Activated CD4-positive, CD25-positive, alpha-beta regulatory T cell treated with anti-CD3 and anti-CD28 coated beads, Interleukin-2, amount 50 U/mL, for 72 hours (primary cell): ENCODE measurements around the gene TPRG1L.

ENCODE experiments used
- DNase-seq: peaks from one replicate; pipeline ENCODE4 v3.0.0; 2021

Gene TPRG1L

DNA sequence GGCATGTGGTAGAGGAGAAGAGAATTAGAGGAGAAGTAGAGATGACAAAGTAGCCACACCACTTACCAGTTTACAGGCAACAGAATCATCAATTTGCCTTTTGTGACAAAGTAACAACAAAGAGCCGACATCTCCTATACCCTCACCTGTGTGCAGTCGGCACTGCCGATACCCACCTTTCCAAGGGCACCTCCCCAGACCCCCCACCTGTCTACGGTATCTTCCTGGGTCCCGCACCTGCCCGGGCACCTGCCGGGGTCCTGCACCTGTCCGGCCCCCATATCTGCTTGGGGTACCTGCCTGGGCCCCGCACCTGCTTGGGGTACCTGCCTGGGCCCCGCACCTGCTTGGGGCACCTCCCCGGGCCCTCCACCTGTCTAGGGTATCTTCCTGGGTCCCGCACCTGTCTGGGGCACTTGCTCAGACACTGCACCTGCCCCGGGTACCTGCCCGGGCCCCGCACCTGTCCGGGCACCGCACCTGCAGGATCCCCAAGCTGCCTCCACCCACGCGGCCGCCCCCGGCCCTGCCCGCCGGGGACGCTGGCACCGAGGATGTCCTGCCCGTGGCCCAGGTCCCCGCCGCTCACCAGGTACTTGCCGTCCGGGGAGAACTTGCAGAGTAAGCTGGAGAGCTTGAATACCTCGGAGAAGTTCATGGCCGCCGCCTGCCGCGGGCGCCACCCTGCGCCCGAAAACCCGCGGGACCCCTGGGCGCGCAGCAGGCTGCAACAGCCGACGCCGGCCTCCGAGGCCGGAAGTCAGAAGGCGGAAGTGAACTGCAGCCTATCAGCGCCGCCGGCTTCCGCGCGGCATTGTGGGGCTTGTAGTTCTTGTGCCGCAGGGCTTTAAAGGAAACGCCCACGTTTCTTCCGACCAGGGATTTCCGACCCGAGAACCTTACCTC is 24.8 kb downstream of the TPRG1L start, which contains the start of gene WRAP73:
Gene WRAP73, minus strand, starts transcription at position 762 of the 906 bp plus-strand sequence. Its CDS starts 104 bp downstream, at position 658.
- DNase-seq, result peak; percentile 87

DNA sequence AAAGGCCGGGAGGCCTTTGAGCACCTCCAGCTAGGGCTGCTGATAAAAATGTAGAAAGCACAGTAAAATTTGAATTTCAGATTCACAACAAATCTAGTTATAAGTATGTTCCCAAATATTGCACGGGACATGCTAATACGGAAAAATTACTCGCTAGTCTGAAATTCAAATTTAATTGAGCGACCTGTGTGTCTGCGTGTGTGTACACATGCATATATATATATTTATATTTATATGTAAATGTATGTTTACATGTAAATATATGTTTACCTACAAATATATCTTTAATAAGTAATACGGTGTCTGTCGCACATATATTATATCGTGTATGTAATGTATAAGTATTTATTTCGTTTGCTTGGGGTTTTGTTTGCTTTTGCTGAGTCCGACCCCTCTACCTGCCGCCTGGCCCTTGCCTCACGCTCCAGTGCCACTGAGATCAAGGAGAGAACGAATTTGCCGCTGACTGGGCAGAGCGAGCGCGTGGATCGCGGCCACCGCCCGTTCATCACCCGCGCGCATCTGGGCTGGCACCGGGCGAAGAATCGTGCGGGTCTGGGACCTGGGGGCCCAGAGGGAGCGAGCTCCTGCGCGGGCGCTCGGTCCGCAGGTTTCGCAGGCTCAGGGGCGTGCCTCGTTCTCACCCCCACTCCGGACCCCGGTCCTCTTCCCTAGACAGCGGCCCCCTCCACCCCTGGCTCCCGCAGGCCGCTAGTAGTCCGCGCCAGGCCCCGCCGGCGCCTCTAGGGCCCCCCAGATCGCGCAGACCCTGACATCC is 25.6 kb downstream of the TPRG1L start:
- no peak for DNase-seq

DNA sequence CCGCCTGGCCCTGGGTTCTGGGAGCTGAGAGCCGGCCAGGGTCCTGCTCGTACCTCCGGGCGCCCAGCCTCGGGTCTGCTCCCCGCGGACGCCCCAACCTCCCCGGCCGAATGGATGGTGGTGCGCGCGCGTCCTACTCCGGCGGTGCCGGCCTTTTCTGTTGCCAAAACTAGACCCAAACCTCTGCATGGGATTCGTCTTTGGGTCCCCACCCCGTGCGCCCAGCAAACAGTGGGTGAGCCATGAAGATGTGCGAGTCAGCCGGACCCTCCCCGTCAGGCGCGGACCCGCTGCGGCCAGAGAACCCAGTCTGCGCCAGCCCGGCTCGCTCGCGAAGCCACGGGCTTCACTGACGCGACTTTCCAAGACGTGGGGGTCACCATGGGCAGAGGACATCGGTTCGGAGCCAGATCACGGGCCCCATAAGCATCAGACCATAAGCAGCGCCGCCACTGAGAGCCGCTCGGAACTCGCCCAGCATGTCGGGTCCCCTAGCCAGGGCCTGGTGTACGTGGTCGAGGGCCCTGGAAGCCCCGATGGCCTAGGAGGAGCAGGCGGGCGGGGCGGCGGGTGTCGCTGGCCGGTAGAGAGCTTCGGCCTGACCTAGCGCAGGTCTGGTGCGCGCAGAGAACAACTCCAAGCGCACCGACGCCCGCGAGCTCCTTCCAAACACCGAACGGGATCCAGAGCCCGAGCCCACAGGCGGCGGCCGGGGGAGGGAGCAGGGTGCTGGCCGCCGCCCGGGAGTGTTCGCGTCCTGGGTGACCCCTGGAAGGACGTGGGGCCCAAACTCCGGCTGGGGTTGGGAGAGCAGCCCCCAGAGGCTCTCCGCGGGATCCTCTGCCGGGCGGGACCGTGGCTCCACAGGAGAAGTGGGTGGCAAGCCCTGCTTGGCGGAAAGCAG is 26.5 kb downstream of the TPRG1L start:
- no peak for DNase-seq

DNA sequence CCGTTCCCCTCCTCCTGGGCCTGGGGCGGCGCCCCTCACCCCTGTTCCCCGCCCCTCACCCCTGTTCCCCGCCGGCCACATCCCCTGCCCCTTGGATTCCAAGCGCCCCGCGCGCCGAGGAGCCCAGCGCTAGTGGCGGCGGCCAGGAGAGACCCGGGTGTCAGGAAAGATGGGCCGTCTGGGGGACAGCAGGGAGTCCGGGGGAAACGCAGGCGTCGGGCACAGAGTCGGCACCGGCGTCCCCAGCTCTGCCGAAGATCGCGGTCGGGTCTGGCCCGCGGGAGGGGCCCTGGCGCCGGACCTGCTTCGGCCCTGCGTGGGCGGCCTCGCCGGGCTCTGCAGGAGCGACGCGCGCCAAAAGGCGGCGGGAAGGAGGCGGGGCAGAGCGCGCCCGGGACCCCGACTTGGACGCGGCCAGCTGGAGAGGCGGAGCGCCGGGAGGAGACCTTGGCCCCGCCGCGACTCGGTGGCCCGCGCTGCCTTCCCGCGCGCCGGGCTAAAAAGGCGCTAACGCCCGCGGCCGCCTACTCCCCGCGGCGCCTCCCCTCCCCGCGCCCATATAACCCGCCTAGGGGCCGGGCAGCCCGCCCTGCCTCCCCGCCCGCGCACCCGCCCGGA is 27.2 kb downstream of the TPRG1L start, which contains the start of gene TP73:
Gene TP73, plus strand, starts transcription at position 587 of the 618 bp plus-strand sequence. CDS start 29,850 bp downstream, outside the sequence.
- DNase-seq, result no peak

DNA sequence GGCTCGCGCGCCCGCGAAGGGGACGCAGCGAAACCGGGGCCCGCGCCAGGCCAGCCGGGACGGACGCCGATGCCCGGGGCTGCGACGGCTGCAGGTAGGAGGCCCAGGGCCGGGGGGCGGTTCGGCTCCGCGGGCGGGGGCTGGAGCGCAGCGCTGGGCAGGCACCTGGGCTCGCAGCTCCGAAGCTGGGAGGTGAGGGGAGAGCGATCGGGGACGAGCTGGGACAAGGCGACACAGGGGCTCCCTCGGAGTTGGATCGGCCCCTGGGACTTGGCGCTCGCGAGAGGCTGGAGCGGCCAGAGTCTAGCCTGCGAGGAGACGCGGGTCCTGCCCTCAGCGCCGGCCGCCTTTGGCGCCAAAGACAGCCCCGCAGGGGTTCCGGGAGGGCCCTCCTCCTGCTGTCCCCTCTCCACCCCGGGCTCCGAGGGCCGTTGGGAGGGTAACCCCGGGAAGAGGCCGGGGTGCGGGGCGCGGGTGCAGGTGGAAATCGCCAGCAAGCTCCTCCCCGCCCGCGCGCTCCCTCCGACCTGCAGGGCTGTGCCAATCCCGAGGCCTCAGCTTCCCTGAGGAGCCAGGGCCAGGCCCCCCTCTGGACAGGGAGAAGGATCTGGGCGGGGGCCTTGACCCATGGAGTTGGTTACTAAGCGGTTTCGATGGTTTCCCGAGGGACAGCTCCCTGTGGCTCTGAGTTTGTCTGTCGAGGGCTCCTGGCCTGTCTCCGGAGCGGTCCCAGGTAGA is 27.9 kb downstream of the TPRG1L start:
- DNase-seq, result no peak

DNA sequence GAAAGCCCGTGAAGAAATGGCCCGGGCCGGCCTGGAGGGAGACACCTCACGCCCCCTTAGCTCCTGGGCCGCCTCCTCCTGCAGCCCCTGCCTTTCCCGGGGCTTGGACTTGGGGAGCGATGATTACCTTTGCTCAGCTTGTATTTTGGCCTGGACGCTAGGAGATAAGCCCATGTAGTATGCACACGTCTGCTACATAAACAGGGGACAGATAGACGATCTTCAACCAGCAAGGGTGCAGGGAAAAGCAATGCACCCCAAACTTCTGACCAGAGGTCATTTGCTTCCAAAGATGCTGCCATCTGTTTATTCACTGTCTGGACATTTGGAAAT is 28.4 kb downstream of the TPRG1L start:
- DNase-seq, result no peak

DNA sequence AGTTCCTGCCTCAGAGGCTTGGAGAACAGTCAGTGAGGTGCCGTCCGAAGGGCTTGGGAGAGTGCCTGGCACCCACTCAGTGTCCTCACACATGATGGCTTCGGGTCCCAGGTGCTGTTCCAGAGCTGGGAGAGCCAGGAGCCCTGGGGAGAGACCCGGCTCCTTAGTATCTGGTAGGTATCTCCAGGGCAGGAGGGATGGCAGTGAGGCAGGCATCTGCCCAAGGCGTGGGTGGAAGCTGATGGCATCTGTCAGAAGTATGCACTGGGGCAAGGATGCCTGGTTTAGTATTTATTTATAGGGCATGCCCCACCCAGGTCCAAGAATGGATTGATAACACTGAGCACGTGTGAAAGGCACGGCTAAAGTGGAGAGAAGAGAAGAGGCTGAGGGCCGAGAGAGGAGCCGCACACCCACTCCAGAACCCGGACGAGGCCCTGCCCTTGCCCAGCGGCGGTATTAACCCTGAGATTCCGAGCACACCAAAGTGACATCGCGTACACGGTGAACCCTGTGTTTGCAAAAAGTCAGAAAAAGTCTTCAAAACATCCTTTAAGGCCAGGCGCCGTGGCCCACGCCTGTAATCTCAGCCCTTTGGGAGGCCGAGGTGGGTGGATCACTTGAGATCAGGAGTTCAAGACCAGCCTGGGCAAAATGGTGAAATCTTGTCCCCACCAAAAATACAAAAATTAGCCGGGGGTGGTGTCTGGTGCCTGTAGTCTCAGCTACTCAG is 29.9 kb downstream of the TPRG1L start:
- DNase-seq, result no peak

DNA sequence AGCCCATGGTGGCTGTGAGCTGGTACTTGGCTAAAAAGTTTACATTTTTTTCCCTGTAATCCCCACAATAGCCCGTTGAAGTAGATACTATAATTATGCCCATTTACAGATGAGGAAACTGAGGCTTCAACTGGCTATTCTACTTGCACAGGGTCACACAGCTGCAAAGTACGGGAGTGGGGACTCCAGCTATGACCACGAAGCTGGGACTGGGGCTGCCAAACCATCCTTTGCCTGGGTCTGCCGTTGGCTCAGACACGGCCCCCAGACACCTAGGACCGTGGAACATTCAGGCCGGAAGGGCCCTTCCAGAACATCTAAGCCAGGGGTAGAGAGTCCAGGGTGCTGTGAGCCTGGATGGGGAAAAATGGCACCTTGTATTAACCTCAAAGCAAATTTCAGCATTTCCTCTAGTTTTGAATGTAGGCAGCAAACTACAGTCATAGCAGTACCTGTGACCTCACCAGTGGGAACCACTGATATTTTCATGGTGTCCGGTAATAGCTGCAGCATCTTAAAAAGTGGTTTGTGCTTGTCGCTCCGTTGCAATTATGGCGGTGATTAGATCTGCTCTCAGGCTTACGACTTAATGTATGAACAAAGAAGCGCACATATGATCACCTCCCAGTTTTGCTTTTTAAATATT is 31.8 kb downstream of the TPRG1L start:
- DNase-seq, result no peak

DNA sequence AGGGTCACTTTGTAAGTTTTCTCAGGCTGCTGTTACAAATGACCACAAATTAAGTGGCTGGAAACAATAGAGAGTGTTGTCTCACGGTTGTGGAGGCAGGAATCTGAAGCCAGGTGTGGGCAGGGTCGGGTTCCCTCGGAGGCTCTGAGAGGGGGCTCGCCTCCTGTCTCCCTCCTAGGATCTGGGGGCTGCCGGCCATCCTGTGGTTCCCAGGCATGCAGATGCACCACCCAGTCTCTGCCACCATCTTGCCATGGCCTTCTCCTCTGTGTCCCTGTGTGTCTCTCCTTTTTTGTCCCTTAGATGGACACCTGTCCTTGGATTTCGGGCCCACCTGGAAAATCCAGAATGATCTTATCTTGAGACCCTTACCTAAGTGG is 32.3 kb downstream of the TPRG1L start:
- DNase-seq, result no peak

DNA sequence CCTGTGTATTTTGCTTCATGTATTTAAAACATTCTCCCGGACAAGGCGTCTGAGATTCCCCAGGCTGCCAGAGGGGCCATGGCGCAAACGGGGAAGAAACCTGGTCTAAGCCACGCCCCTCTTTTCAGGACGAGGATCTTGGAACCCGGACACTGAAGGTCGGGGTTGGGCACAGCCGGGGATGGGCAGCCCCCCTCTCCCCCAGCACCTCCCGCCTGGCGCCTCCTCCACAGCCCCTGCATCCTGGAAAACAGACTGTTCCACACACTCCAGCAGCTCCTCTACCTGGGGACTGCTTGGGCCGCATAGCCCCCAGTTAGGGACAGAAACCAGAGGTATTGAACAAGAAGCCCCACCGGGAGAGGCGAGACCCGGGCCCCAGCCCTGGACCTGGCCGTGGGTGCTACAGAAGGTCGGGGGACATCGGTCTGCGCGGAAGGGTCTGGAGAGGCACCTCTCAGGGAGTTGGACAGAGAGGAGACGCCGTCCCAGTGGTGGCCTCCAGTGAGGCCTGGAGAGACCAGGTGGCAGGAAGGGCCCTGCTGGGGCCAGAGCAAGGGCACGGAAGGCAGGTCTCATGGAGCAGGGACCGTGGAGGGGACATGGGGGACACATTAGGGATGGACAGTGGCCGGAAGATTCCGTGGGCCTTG is 32.9 kb downstream of the TPRG1L start:
- no peak for DNase-seq

DNA sequence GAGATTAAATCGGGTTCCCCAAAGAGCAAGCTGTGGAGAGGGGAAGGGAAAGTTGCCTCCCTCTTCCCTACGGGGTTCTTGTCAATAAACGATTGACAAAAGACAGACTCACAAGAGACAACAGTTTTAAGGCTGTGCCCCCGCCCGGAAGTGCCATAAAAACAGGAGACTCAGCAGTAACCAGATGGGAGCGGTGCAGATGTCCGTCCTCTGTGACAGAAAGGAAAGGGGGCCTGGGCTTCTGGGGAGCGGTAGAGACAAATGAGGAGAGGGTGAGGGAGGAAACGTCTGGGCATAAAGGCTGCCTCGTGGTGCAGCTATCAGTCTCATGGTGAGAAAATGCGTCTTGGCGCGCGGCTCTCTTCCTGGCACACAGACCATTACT is 33.4 kb downstream of the TPRG1L start:
- no peak for DNase-seq

DNA sequence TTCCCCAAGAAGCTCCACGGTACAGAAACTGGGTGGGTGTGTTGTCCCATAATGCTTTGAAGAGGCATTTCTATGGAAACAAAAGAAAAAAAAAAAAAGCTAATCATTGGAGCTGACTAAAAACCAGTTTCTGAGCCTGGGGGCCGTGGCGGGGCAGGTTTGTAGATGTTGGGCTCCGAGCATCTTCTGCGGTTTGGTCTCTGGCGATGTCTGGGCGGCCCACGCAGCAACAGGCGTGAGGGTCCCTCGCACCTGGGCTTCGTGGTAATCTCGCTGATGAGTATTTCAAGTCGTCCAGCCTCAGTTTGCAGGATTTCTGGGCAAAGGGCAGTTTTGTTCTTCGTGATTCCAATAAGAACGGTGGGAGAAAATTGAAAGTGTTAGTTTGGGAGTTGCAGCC is 34.3 kb downstream of the TPRG1L start:
- DNase-seq, result no peak

DNA sequence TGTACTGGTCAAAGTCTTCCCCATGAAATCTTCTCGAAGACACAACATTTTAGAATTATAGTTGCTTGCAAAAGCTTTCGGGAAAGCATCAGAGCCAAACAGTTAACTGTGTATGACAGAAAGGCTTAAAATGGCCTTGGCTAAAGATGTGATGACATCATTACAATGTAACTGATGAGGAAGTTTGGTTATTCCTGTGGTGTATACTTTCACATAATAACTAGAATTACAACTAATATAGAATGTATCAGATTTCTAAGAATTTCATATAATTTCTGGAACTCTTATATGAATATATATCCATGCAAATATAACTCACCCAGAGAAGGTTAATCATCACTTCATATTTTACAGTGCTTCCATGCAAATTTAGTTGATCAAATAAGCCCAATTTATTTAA is 35.9 kb downstream of the TPRG1L start:
- DNase-seq, result no peak

DNA sequence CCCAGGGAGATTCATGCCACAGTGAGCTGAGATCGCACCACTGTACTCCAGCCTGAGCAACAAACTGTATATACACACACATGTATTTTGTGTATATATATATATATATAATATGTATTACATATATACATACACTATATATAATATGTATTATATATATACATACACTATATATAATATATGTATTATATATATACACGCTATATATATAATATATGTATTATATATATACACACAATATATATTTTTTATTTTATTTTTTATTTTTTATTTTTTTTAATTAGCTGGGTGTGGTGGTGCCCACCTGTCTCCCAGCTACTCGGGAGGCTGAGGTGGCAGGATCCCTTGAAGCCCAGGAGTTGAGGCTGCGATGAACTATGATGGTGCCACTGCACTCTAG is 36.8 kb downstream of the TPRG1L start:
- no peak for DNase-seq

DNA sequence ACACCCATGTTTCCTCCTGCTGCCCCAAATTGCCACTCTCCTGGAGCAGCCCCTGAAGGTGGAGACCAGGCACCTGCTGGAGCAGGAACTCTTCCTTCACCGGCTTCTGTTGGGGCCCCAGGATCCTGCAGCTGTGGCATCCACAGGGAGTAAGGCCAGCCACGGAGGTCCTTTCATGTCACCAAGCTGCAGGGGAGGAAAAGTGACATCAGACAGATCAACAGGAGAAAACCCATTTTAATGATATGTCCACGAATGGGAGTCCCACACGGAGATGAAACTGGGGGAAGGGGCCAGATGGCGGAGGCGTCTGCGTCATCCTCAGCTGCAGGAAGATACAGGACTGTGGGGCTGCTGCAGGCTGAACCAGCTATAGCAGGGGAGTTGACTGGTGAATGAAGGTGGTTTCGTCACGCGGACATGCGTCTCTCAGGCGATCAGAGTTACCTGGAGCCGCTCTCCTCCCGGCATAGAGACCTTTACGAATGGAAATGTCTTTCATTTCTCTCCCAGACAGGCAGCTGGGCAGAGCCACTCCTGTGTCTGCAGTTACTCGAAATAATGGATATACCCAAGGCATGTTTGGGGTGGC is 37.4 kb downstream of the TPRG1L start:
- DNase-seq, result no peak

DNA sequence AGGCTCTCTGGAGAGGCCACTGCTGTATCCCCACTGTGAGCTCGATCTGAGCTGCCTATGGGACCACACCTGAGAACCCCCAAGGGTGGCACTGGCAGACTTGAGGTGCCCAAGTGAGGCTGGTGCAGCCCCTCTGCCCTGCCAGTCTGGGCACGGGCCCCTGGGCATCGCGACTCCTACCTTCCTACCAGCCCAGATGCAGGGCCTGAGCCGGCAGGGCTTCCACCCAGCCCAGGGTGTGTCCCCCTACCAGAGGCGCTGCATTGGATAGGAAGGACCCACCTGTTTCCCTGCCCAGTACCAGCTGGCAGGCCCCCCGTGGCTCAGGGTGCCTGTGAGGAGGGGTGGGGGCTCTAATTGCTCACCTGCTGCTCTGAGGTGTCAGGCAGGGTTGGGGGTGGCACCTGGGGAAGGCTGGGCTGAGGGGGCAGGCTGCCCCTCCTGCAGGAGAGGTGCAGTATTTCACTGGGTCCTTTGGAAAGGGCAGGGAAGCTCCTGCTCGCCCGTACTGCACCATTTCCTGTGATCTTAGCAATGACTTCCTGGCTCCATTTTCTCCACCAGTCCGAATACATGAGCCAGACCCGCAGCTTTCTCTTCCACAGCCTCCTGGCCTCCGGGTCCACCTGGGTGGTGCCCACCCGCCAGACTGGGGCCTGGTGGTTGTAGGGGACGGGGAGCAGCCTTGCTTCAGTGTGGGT is 39.3 kb downstream of the TPRG1L start:
- DNase-seq, result no peak

DNA sequence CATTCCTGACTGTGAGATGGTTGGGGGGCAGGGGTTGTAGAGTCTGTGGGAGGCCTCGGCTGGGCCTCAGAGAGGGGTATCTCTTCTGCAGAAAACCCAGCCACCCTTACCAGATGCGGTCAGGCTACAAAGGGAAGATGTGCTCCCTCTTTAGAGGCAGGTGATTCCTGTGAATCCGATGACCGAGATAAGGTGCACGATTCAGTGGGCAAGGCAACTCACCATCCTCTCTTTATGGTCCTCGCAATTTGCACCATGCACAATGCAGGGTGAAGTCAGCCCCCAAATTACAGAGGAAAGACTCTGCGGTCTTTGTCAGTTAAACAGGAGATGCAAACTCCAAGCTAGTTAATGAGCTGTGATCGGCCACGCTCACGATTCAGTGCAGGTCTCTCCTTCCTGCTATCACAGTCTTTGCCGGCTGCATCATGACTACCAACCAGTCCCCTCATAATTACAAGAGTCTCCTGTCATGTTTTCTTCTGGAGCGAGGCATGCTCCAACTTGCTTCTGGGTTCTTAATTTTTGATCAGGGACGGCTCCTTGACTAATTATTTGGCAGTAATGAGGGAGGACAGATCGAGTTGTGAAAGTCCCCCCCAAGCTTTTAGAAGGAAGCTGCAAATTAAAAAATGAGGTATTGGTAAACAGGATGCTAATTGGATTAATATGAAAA is 40.0 kb downstream of the TPRG1L start:
- no peak for DNase-seq

DNA sequence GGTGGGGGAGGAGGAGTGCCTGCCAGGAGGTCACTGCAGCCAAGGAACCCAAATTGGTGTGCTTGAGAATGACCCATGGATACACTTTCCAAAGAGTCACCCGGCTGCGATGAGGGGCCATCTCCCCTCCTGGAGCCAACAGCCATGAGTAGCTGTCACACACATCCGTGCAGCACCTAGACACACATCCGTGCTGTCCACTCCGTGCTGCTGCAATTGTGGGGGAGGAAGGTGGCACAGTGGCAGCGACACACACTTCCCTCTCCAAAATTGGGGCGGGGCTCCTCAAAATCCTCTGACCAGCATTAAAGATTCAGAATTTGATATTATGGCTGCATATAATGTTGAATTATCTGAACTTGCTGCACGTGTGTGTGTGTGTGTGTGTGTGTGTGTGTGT is 43.3 kb downstream of the TPRG1L start:
- no peak for DNase-seq
